Neural cell (in vitro differentiated cells): ENCODE measurements around the gene IRF2BP1. TPM values are rescaled to one million over a fixed set of nuclear protein-coding genes. Genes with fewer than 3 reads are reported as not detected.
A peak's percentile ranks its signal among the peaks of the same experiment; 100 is the strongest.

Experiments
- H2AFZ ChIP-seq: fragments of 200-600, 300-800 bp; sonication (generic), shearing (Covaris generic); 2 replicates; pipeline ENCODE4 v1.6.0; 2014; ENCODE audit warnings: low read depth, mild to moderate bottlenecking, antibody characterized with exemption, low read length, moderate library complexity
- H3F3A ChIP-seq: fragments of 200-600 bp; shearing (Covaris generic); 2 replicates; pipeline ENCODE4 v1.6.1; 2016; ENCODE audit warnings: mild to moderate bottlenecking, moderate library complexity, mixed read lengths, antibody characterized with exemption, low read length; ENCODE audit not compliant: insufficient read depth, poor library complexity, severe bottlenecking
- H3K27ac ChIP-seq: fragments of 200-600, 300-800 bp; sonication (generic), shearing (Covaris generic); 2 replicates; pipeline ENCODE4 v1.5.1; 2014; ENCODE audit warnings: mild to moderate bottlenecking, low read length, moderate library complexity
- H3K27me3 ChIP-seq: fragments of 300-800, 200-600 bp; sonication (generic), shearing (Covaris generic); 2 replicates; pipeline ENCODE4 v1.6.0; 2014; ENCODE audit warnings: mild to moderate bottlenecking, low read depth, low read length, moderate library complexity; ENCODE audit not compliant: insufficient read depth
- H3K36me3 ChIP-seq: fragments of 300-800, 200-600 bp; sonication (generic), shearing (Covaris generic); 2 replicates; pipeline ENCODE4 v1.5.1; 2014; ENCODE audit warnings: mild to moderate bottlenecking, antibody characterized with exemption, low read length, moderate library complexity; ENCODE audit not compliant: insufficient read depth
- H3K4me2 ChIP-seq: fragments of 300-800, 200-600 bp; sonication (generic), shearing (Covaris generic); 2 replicates; pipeline ENCODE4 v1.6.0; 2014; ENCODE audit warnings: mild to moderate bottlenecking, low read length
- H3K4me3 ChIP-seq: fragments of 300-800, 200-600 bp; sonication (generic), shearing (Covaris generic); 2 replicates; pipeline ENCODE4 v1.5.1; 2014; ENCODE audit warnings: mild to moderate bottlenecking, low read length, moderate library complexity
- H3K79me2 ChIP-seq: fragments of 200-600 bp; shearing (Covaris generic); replicated peaks from 2 replicates; pipeline ENCODE4 v1.6.0; 2014; ENCODE audit warnings: mild to moderate bottlenecking, low read length, moderate library complexity; ENCODE audit not compliant: insufficient read depth
- H3K9ac ChIP-seq: fragments of 300-800, 200-600 bp; sonication (generic), shearing (Covaris generic); 2 replicates; pipeline ENCODE4 v1.6.1; 2016; ENCODE audit warnings: mild to moderate bottlenecking, low read length, mixed read lengths
- H3K9me2 ChIP-seq: fragments of 200-600 bp; shearing (Covaris generic); 2 replicates; pipeline ENCODE4 v1.6.1; 2016; ENCODE audit warnings: mild to moderate bottlenecking, low read length, mixed read lengths; ENCODE audit not compliant: insufficient read depth
- H3K9me3 ChIP-seq: fragments of 200-600, 300-800 bp; sonication (generic), shearing (Covaris generic); 2 replicates; pipeline ENCODE4 v1.6.1; 2016; ENCODE audit warnings: mild to moderate bottlenecking, mixed run types, low read length, moderate library complexity, mixed read lengths
- H4K20me1 ChIP-seq: fragments of 200-600 bp; shearing (Covaris generic); 2 replicates; pipeline ENCODE4 v1.6.1; 2016; ENCODE audit warnings: mild to moderate bottlenecking, mixed run types; ENCODE audit not compliant: insufficient read depth
- CTCF ChIP-seq: fragments of 450-650 bp; IDR thresholded peaks from 2 replicates; pipeline ENCODE4 v1.5.1; 2014; ENCODE audit warnings: antibody characterized with exemption, mild to moderate bottlenecking, moderate library complexity; ENCODE audit not compliant: poor library complexity, severe bottlenecking
- EP300 ChIP-seq: fragments of 450-650 bp; conservative IDR thresholded peaks from 2 replicates; pipeline ENCODE4 v1.6.1; 2014; ENCODE audit warnings: antibody characterized with exemption, mild to moderate bottlenecking, moderate library complexity; ENCODE audit not compliant: poor library complexity, severe bottlenecking
- EZH2 ChIP-seq: fragments of 200-600, 300-800 bp; shearing (Covaris generic), sonication (generic); IDR thresholded peaks from 2 replicates; pipeline ENCODE4 v1.6.1; 2014; ENCODE audit warnings: antibody characterized with exemption, low read length, borderline replicate concordance, mild to moderate bottlenecking; ENCODE audit not compliant: insufficient read depth, poor library complexity, severe bottlenecking
- MXI1 ChIP-seq: fragments of 450-650 bp; conservative IDR thresholded peaks from 2 replicates; pipeline ENCODE4 v1.6.1; 2014; ENCODE audit warnings: antibody characterized with exemption, mild to moderate bottlenecking; ENCODE audit not compliant: poor library complexity, severe bottlenecking
- POLR2AphosphoS5 ChIP-seq: IDR thresholded peaks from 2 replicates; pipeline ENCODE4 v1.6.1; 2012
- RAD21 ChIP-seq: fragments of 450-650 bp; conservative IDR thresholded peaks from 2 replicates; pipeline ENCODE4 v1.6.1; 2014; ENCODE audit warnings: antibody characterized with exemption, mild to moderate bottlenecking, moderate library complexity
- REST ChIP-seq: IDR thresholded peaks from 2 replicates; pipeline ENCODE4 v1.6.1; 2012; ENCODE audit warnings: borderline replicate concordance
- SMC3 ChIP-seq: fragments of 450-650 bp; conservative IDR thresholded peaks from 2 replicates; pipeline ENCODE4 v1.6.1; 2014; ENCODE audit warnings: antibody characterized with exemption, mild to moderate bottlenecking, moderate library complexity; ENCODE audit not compliant: poor library complexity
- TAF1 ChIP-seq: IDR thresholded peaks from 2 replicates; pipeline ENCODE4 v1.6.1; 2012; ENCODE audit warnings: low read depth
- polyA plus RNA-seq: library from polyadenylated mRNA; depleted of rRNA; stranded (reverse); fragments of >200 nt; gene quantifications from 2 replicates; pipeline ENCODE4 v1.2.3, GENCODE V29; 2014

IRF2BP1 gene
- polyA plus RNA-seq, 1 donor from 2014 or later = 26.9 TPM

GRCh38 chr19:45864629-45865082 lies 21.3 kb downstream of the IRF2BP1 start:
- H2AFZ ChIP-seq = no peak overlapping the region
- peaks cover 35% of the 10 kb centered on the region for H3K27me3 ChIP-seq
- no peak overlapping the region for H3K4me3 ChIP-seq
- peaks cover 7% of the 10 kb centered on the region for H3K79me2 ChIP-seq
- no peaks in the 10 kb centered on the region for H4K20me1 ChIP-seq
- H3K27ac ChIP-seq = no peak overlapping the region
- TF ChIP-seq EP300 (no peak), RAD21 (no peak), EZH2 (no peak), TAF1 (no peak), MXI1 (no peak), POLR2AphosphoS5 (no peak)
- no peak overlapping the region for H3K4me2 ChIP-seq
- no peaks in the 10 kb centered on the region for H3K9me2 ChIP-seq
- H3K9ac ChIP-seq = no peak overlapping the region
- H3F3A ChIP-seq = no peaks in the 10 kb centered on the region
- no peaks in the 10 kb centered on the region for H3K36me3 ChIP-seq
- H3K9me3 ChIP-seq = no peaks in the 10 kb centered on the region

GRCh38 chr19:45863840-45864628 lies 21.9 kb downstream of the IRF2BP1 start, which contains the start of gene FOXA3:
TSS of gene FOXA3 (plus strand) at chr19:45864326. CDS start at chr19:45864457, 131 bp downstream.
- Histone ChIP-seq H3K4me2 (no peak within 1 kb of the TSS), H3K9me3 (no peaks in the 10 kb centered on the region), H3K27me3 (peaks cover 35% of the 10 kb centered on the region), H3K27ac (no peak within 1 kb of the TSS), H3K36me3 (no peaks in the 10 kb centered on the region), H3K9ac (no peak within 1 kb of the TSS), H3F3A (no peaks in the 10 kb centered on the region), H2AFZ (no peak within 1 kb of the TSS), H3K79me2 (peaks cover 7% of the 10 kb centered on the region), H3K4me3 (peak within 1 kb of the TSS; percentile 77), H4K20me1 (no peaks in the 10 kb centered on the region), H3K9me2 (no peaks in the 10 kb centered on the region)
- TF ChIP-seq CTCF (peak; percentile 33), EZH2 (peak; percentile 25), SMC3 (no peak)

GRCh38 chr19:45863335-45863839 lies 22.6 kb downstream of the IRF2BP1 start:
- H3K4me3 ChIP-seq = peak overlapping the region; percentile 77
- no peaks in the 10 kb centered on the region for H4K20me1 ChIP-seq
- H3F3A ChIP-seq = no peaks in the 10 kb centered on the region
- peaks cover 7% of the 10 kb centered on the region for H3K79me2 ChIP-seq
- TF ChIP-seq REST = no peak
- no peak for TF ChIP-seq TAF1
- no peak for TF ChIP-seq MXI1
- TF ChIP-seq POLR2AphosphoS5 = no peak
- peaks cover 35% of the 10 kb centered on the region for H3K27me3 ChIP-seq
- H2AFZ ChIP-seq = no peak overlapping the region
- H3K9me3 ChIP-seq = no peaks in the 10 kb centered on the region
- H3K36me3 ChIP-seq = no peaks in the 10 kb centered on the region
- no peaks in the 10 kb centered on the region for H3K9me2 ChIP-seq
- H3K27ac ChIP-seq = no peak overlapping the region
- no peak overlapping the region for H3K4me2 ChIP-seq
- H3K9ac ChIP-seq = no peak overlapping the region
